Activated CD8-positive, alpha-beta memory T cell treated with anti-CD3 and anti-CD28 coated beads, Interleukin-2, amount 50 U/mL, for 1 hour (primary cell): ENCODE data around the gene GGT1.
"Not testable (repeated sequence)": the region's sequence is repeated elsewhere in the genome, so short reads cannot be mapped to it uniquely, and the experiment has no call there.

Source experiments
- DNase-seq: peaks from one replicate; pipeline ENCODE4 v3.0.0-alpha.2; 2020; ENCODE audit errors: extremely low read depth

GGT1 gene

DNA sequence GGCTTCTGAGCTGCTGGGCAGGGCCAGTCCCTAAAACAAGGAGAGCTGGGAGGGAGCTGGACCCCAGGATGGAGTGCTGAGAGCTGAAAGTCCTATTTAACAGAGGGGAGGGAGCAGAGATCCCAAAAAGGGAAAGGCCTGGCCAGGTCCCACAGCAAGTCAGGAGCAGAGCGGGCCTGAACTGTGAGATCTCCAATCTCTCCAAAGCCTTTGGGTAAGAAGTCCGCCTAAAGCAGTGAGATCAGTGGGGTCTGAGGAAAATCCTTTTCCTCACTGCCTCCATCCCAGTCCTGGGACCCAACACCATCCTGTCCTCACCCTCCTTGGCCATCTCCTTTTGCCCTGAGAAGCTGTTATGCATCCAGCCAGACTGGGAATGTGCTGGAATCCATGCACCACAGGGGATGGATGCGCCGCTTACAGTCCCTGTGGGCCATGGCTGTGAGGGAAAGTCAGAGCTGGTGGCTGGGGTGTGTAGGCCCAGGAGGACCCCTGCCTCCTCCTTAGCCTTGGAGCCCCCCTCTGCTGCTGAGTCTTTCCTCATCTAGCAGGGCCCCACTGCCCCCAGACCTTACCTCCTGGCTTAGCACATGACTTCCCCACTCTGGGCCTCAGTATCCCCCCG, 18.7 kb upstream of the GGT1 start:
- no peak for DNase-seq

DNA sequence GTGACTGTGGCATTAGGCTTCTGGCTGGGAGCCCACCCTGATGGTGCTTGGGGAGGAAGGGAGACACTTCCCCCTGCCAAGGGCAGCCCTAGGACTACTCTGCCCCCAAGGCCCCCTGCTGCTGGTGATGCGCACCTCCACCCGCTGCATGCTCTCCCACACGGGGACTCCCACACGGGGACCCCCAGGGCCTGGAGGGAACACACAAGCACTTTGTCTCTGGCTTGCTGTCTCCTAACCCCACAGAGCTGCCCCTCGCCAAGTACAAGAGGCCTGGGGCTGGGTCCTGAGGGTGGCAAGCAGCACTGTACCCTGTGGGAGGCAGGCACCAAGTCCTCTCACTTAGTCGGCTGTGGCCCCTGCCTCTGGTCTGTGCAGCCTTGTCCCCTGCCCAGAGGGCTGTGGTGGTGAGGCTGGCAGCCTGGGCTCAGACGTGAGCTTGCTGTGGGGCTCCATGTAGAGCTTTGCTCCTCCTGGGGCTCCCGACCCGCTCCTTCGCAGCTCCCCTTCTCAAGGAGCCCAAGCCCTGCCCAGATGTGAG, 18.1 kb upstream of the GGT1 start:
- no peak for DNase-seq

GRCh38 chr22:24585461-24585860, 17.5 kb upstream of the GGT1 start:
- DNase-seq, result no peak

DNA sequence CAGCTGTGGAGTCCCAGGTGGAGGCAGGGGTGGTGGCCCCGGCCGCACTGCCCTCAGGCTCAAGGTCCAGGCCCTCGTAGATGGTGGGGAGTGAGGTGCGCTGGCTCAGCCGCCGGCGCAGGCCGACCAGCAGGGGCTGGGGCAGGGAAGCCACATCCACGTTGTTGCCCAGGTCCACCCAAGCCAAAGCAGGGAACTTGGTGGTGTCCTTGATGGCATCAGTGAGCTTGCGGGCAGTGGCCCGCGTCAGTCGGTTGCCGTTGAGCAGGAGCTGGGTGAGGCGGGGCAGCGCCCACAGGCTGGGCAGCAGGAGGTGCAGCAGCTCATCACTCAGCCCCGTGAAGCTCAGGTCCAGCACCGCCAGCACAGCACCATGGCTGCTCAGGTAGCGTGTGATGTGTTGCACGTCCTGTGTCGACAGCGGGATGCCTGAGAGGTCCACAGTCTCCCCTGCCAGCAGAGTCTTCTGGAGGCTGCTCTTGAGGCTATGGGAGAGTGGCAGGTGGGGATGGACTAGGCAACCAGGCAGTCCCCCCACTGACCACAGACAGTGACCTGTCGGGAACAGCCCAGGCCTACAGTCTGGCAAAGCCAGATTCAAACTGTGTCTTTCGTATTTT, 17.0 kb upstream of the GGT1 start:
- no peak for DNase-seq

GRCh38 chr22:24587251-24587650, 15.7 kb upstream of the GGT1 start:
- DNase-seq, result no peak

- DNase-seq, result no peak
Observed at GRCh38 chr22:24587948-24588347, 15.0 kb upstream of the GGT1 start.

GRCh38 chr22:24588381-24588756, 14.6 kb upstream of the GGT1 start:
- no peak for DNase-seq

GRCh38 chr22:24588757-24589481, 14.1 kb upstream of the GGT1 start:
- no peak for DNase-seq

GRCh38 chr22:24589518-24590030, 13.4 kb upstream of the GGT1 start:
- DNase-seq, result no peak

DNA sequence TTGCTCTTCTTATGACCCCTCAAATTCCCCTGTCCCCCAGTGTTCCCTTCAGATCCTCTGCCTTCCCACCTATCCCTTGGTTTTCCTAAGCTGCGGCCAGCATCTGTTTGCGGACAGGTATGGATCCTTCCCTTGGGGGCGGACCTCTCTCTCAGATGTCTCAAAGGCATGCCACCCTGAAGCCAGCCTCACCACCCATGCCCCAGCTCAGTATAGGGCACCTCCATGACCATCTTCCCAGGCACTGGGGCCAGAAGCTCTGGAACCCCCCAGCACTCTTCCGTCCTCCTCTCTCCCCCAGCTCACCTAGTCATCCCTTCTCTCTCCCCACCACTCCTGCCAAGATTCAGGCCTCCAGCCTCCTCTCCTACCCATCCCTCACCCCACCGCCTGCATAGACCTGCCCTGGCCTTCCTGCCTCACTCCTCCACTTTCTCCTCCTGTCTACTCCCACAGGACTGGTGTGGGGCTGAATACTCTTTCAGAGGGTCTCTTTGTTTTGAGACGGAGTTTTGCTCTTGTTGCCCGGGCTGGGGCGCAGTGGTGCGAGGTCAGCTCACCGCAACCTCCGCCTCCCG, 12.3 kb upstream of the GGT1 start:
- DNase-seq, result no peak

DNA sequence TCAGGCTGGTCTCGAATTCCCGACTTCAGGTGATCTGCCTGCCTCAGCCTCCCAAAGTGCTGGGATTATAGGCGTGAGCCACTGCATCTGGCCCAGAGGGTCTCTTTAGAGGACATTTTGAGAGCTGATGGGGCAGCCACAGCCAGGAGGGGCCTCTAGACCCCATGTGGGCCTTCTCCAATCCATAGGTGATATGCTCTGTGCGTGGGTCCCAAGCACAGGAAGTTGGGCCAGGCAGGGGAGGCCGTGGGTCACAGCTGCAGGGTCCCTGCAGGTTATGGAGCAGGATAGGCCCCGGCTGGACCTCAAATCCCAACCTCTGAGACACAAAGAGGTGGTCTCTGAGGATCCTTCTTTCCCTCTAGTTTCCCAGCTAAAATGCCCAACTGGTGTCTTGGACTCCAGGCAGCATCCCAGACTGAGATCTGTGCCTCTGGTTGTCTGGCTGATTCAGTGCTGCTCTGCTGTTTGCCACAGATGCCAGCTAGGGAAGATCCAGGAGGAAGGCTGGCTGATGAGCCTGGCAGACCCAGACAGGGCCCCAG, 11.6 kb upstream of the GGT1 start:
- DNase-seq, result no peak

DNA sequence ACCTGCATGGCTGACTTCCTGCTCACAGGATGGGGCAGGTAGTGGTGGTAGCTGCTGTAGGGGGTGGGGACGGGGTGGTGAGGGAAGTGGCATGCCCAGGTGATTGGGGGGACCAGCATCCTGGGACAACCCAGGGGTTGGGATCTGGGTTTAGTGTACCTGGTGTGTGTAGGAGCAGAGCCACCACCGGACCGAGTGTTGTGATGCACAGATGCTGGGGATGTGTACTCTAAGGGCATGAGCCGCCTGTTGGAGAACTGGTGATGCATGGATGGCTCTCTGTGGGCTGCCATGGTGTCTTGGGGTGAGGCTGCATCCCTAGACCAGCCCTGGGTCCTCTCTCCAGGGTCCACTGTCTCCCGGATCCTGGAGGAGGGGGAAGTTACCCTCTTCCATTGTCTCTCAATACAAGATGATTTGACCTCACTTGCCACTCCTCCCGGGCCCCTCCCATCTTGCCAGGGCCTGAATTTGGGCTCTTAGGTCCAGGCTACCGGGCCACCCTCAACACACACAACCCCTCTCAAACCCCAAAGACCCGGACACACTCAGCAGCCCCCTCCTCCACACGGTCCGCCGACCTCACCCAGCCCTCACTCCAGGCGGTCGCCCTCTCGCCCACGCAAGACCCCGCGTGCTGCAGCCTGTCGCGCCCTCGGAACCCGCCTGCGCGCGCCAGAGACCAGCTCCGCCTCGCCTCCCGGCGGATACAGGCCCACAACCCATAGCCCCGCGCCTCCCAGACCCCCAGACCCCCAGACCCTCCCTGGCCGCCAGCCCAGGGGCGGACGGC, 10.7 kb upstream of the GGT1 start:
- DNase-seq, result no peak

GRCh38 chr22:24592851-24593558, 10.0 kb upstream of the GGT1 start, which contains the start of gene LRRC75B:
Gene LRRC75B, minus strand, starts transcription at chr22:24593073. Its CDS starts 34 bp downstream, at chr22:24593039.
- no peak for DNase-seq

DNA sequence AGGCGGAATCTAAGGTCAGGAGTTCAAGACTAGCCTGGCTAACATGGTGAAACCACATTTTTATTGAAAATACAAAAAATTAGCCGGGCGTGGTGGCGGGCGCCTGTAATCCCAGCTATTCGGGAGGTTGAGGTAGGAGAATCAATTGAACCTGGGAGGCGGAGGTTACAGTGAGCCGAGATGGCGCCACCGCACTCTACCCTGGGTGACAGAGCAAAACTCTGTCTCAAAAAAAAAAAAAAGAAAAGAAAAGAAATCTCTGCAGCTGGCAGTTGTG, 9.5 kb upstream of the GGT1 start:
- DNase-seq, result not testable (repeated sequence)

GRCh38 chr22:24593836-24594568, 9.0 kb upstream of the GGT1 start:
- DNase-seq, result no peak

GRCh38 chr22:24594569-24595120, 8.3 kb upstream of the GGT1 start:
- DNase-seq, result no peak

GRCh38 chr22:24595228-24595627, 7.8 kb upstream of the GGT1 start:
- no peak for DNase-seq

DNA sequence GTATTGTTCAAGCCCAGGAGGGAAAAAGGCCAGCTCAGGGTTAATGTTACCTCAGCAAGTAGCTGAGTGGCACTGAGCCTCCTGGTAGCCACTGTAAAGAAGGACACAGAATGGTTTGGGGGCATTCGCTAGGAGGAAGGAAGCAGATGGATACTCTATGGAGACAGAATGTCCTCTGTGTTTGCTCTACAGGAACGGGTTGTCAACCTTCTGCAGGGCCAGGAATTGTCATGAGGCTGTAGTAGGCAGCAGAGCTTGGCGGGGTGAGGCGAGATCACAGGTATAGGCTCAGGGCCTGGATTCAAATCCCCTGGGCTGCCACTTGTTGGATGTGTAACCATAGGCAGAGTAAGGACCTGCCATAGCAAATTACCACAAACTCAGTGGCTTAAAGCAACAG, 7.1 kb upstream of the GGT1 start:
- DNase-seq, result no peak

GRCh38 chr22:24597076-24597475, 5.9 kb upstream of the GGT1 start:
- not testable (repeated sequence) for DNase-seq

DNA sequence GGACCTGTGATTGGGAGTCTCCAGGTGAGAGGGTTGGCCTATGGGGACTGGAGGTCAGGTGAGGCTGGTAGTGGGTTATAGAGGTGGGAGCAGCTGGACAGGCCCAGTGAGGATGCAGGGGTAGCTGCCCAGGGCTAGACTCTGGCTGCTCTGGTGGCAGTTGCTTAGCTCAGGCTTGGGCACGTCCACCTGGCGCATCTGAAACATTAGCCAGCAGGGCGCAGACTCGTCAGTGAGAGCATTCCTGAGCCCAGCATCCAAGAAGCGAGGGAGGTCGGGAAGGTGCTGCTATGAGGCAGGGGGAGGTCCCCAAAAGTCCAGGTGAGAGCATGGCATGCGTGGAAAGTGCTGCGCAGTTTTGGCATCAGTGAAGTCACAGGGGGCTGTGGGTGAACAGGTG, 3.5 kb upstream of the GGT1 start:
- DNase-seq, result no peak
